SK-N-MC (cell line): ENCODE measurements around the gene PBX1.

ENCODE experiments used
- DNase-seq: peaks from one replicate; pipeline ENCODE4 v3.0.0-alpha.2; 2011; ENCODE audit warnings: low read depth, low spot score
- H3K27ac ChIP-seq: fragments of 200-600 bp; sonication (generic); 2 replicates; pipeline ENCODE4 v1.5.1; 2016; ENCODE audit warnings: mixed run types
- H3K36me3 ChIP-seq: fragments of 200-600 bp; sonication (generic); 2 replicates; pipeline ENCODE4 v1.6.1; 2017; ENCODE audit warnings: antibody characterized with exemption, low read length, mixed read lengths; ENCODE audit not compliant: insufficient read depth
- H3K4me3 ChIP-seq: fragments of 200-600 bp; sonication (generic); 2 replicates; pipeline ENCODE4 v1.5.1; 2016
- H3K9ac ChIP-seq: fragments of 200-600 bp; sonication (generic); 2 replicates; pipeline ENCODE4 v1.8.0; 2017; ENCODE audit warnings: mixed run types, mixed read lengths; ENCODE audit not compliant: insufficient read length
- H3K9me3 ChIP-seq: fragments of 200-600 bp; sonication (generic); 2 replicates; pipeline ENCODE4 v1.6.1; 2017; ENCODE audit warnings: low read depth, mild to moderate bottlenecking, antibody characterized with exemption, low read length, moderate library complexity, mixed read lengths
- EZH2 ChIP-seq: fragments of 200-600 bp; sonication (generic); IDR thresholded peaks from one replicate; pipeline ENCODE4 v1.6.1; 2017; ENCODE audit warnings: antibody characterized with exemption
- FOXP2 ChIP-seq: optimal IDR thresholded peaks from 2 replicates; pipeline ENCODE3; 2011; ENCODE audit warnings: mild to moderate bottlenecking, moderate library complexity; ENCODE audit not compliant: insufficient read depth; ENCODE audit errors: extremely low read length, control extremely low read depth
- POLR2AphosphoS5 ChIP-seq: IDR thresholded peaks from 2 replicates; pipeline ENCODE4 v1.6.1; 2012; ENCODE audit warnings: mild to moderate bottlenecking, low read depth, low read length, borderline replicate concordance

PBX1 gene

GRCh38 chr1:164823486-164824279, 264.7 kb downstream of the PBX1 start:
- H3K9me3 ChIP-seq, result no peaks in the 10 kb centered on the region
- H3K27ac ChIP-seq, result no peak overlapping the region; the same call in 1 of the 2 replicates
- H3K36me3 ChIP-seq, result peaks cover 24% of the 10 kb centered on the region; the same call in 1 of the 2 replicates
- TF ChIP-seq FOXP2 (no peak), EZH2 (no peak), POLR2AphosphoS5 (no peak)
- DNase-seq, result no peak
- H3K9ac ChIP-seq, result no peak overlapping the region
- no peak overlapping the region for H3K4me3 ChIP-seq

- no peak for DNase-seq
- TF ChIP-seq FOXP2, result no peak
- no peak for TF ChIP-seq EZH2
- TF ChIP-seq POLR2AphosphoS5, result no peak
- Histone ChIP-seq H3K9ac (no peak overlapping the region), H3K4me3 (no peak overlapping the region), H3K36me3 (peaks cover 24% of the 10 kb centered on the region; the same call in 1 of the 2 replicates), H3K27ac (no peak overlapping the region), H3K9me3 (no peaks in the 10 kb centered on the region)
These were observed 265.6 kb downstream of the PBX1 start for GRCh38 chr1:164824542-164824941.

GRCh38 chr1:164830628-164831027, 271.6 kb downstream of the PBX1 start:
- H3K9me3 ChIP-seq, result no peaks in the 10 kb centered on the region
- H3K4me3 ChIP-seq, result no peak overlapping the region
- H3K9ac ChIP-seq, result no peak overlapping the region
- TF ChIP-seq POLR2AphosphoS5, result no peak
- no peak for DNase-seq
- no peak overlapping the region for H3K27ac ChIP-seq
- no peaks in the 10 kb centered on the region for H3K36me3 ChIP-seq

GRCh38 chr1:164834641-164835040, 275.7 kb downstream of the PBX1 start:
- Histone ChIP-seq H3K27ac (peak overlapping the region; percentile 79; the same call in 1 of the 2 replicates), H3K9ac (no peak overlapping the region), H3K9me3 (no peaks in the 10 kb centered on the region), H3K36me3 (no peaks in the 10 kb centered on the region), H3K4me3 (0 out of 2 replicates have a peak overlapping the region, but pooled peaks have one; percentile 27)
- DNase-seq, result no peak
- TF ChIP-seq EZH2 (no peak), FOXP2 (no peak), POLR2AphosphoS5 (no peak)

GRCh38 chr1:164836614-164837018, 277.6 kb downstream of the PBX1 start:
- Histone ChIP-seq H3K9me3 (no peaks in the 10 kb centered on the region), H3K9ac (no peak overlapping the region), H3K36me3 (no peaks in the 10 kb centered on the region), H3K4me3 (no peak overlapping the region), H3K27ac (no peak overlapping the region)
- TF ChIP-seq EZH2 (no peak), FOXP2 (no peak), POLR2AphosphoS5 (no peak)
- DNase-seq, result no peak

- H3K4me3 ChIP-seq, result no peak overlapping the region
- no peaks in the 10 kb centered on the region for H3K9me3 ChIP-seq
- no peaks in the 10 kb centered on the region for H3K36me3 ChIP-seq
- TF ChIP-seq POLR2AphosphoS5 (no peak), EZH2 (no peak), FOXP2 (no peak)
- no peak overlapping the region for H3K9ac ChIP-seq
- no peak for DNase-seq
- H3K27ac ChIP-seq, result no peak overlapping the region
These were observed 279.8 kb downstream of the PBX1 start for GRCh38 chr1:164838786-164839185.

- H3K4me3 ChIP-seq, result no peak overlapping the region
- H3K9ac ChIP-seq, result no peak overlapping the region
- TF ChIP-seq EZH2 (no peak), FOXP2 (no peak), POLR2AphosphoS5 (no peak)
- no peaks in the 10 kb centered on the region for H3K9me3 ChIP-seq
- DNase-seq, result no peak
- no peaks in the 10 kb centered on the region for H3K36me3 ChIP-seq
- H3K27ac ChIP-seq, result no peak overlapping the region
These were observed 282.0 kb downstream of the PBX1 start for GRCh38 chr1:164840936-164841335.

GRCh38 chr1:164841702-164842465, 282.9 kb downstream of the PBX1 start:
- no peak for TF ChIP-seq POLR2AphosphoS5
- TF ChIP-seq EZH2, result no peak
- TF ChIP-seq FOXP2, result no peak
- Histone ChIP-seq H3K9me3 (no peaks in the 10 kb centered on the region), H3K36me3 (peaks cover 7% of the 10 kb centered on the region; the same call in 1 of the 2 replicates), H3K27ac (no peak overlapping the region), H3K4me3 (no peak overlapping the region), H3K9ac (no peak overlapping the region)
- DNase-seq, result no peak
